Caco-2 (cell line): ENCODE results near the gene NUDCD3. TPM values are rescaled to one million over a fixed set of nuclear protein-coding genes. Genes with fewer than 3 reads are reported as not detected.

Source experiments
- BruUV-seq: library from RNA; stranded (reverse); fragments of 400-500 nt; replicated peaks from 2 replicates; lab custom pipeline; 2021; lab: Mats Ljungman, UMichigan
- CTCF ChIA-PET: fragments of 300-600 bp; sonication (Branson Sonifier 250); formaldehyde crosslinking; loops from one replicate; lab custom pipeline; 2022; ENCODE audit warnings: antibody characterized with exemption; lab: Charles Lee
- POLR2A ChIA-PET: fragments of 300-600 bp; sonication (Branson Sonifier 250); formaldehyde crosslinking; loops from one replicate; lab custom pipeline; 2022; ENCODE audit warnings: antibody characterized with exemption; lab: Charles Lee
- DNase-seq, 2 experiments: peaks; one replicate each; pipeline versions ENCODE4 v3.0.0 to v3.0.0-alpha.2; 2020 to 2022
- H3K27me3 ChIP-seq: replicated peaks from 2 replicates; pipeline ENCODE4 v1.6.0; 2011; ENCODE audit warnings: low read length; ENCODE audit not compliant: control insufficient read depth, insufficient read depth
- H3K36me3 ChIP-seq: 2 replicates; pipeline ENCODE4 v1.5.1; 2011; ENCODE audit warnings: low read length; ENCODE audit not compliant: control insufficient read depth, insufficient read depth
- H3K4me1 ChIP-seq: fragments of 250-450 bp; sonication (Bioruptor Pico); 2 replicates; pipeline ENCODE4 v1.5.1; 2020; ENCODE audit warnings: mild to moderate bottlenecking
- H3K4me3 ChIP-seq: 2 replicates; pipeline ENCODE4 v1.5.1; 2011; ENCODE audit warnings: low read depth, mild to moderate bottlenecking, control low read depth, low read length
- H3K9me3 ChIP-seq: fragments of 250-450 bp; sonication (Bioruptor Pico); 2 replicates; pipeline ENCODE4 v1.5.1; 2020; ENCODE audit warnings: mild to moderate bottlenecking, moderate library complexity
- H3K27ac Mint-ChIP-seq: one replicate; pipeline ENCODE4 v1.8.0; 2022; ENCODE audit warnings: mixed read lengths; ENCODE audit not compliant: unreplicated experiment
- H3K27me3 Mint-ChIP-seq: one replicate; pipeline ENCODE4 v1.8.0; 2022; ENCODE audit warnings: mixed read lengths; ENCODE audit not compliant: insufficient read depth, unreplicated experiment
- H3K36me3 Mint-ChIP-seq: one replicate; pipeline ENCODE4 v1.8.0; 2022; ENCODE audit warnings: mild to moderate bottlenecking, mixed read lengths; ENCODE audit not compliant: insufficient read depth, unreplicated experiment
- H3K4me1 Mint-ChIP-seq: one replicate; pipeline ENCODE4 v1.8.0; 2022; ENCODE audit warnings: low read depth, mixed read lengths; ENCODE audit not compliant: unreplicated experiment
- H3K4me3 Mint-ChIP-seq: one replicate; pipeline ENCODE4 v1.8.0; 2022; ENCODE audit warnings: mild to moderate bottlenecking, moderate library complexity, mixed read lengths; ENCODE audit not compliant: unreplicated experiment
- H3K9me3 Mint-ChIP-seq: one replicate; pipeline ENCODE4 v1.8.0; 2022; ENCODE audit warnings: mixed read lengths; ENCODE audit not compliant: unreplicated experiment
- CTCF ChIP-seq, 2 experiments: fragments of 200-600 bp in 1 of 2; IDR thresholded peaks; 1 replicate in 1 of 2; 2 replicates in 1 of 2; pipeline versions ENCODE4 v1.5.1 to v1.8.0; 2011 to 2022; ENCODE audit warnings: antibody characterized with exemption in 1 of 2, control low read depth in 1 of 2, inconsistent platforms in 1 of 2, low read depth in 1 of 2, low read length in 1 of 2, mild to moderate bottlenecking in 1 of 2, moderate library complexity in 1 of 2; ENCODE audit not compliant: insufficient read depth in 1 of 2, severe bottlenecking in 1 of 2, unreplicated experiment in 1 of 2
- intact Hi-C: fragments of 100-400 bp; cut with micrococcal nuclease; formaldehyde crosslinking; loops from one replicate; pipeline ENCODE4 v1.10.0; 2022; ENCODE audit not compliant: unreplicated experiment
- total RNA-seq: library from RNA; stranded (reverse); gene quantifications from 2 replicates; pipeline ENCODE4 v1.2.3, GENCODE V29; 2022

NUDCD3 gene
- total RNA-seq, 1 experiment from 2014 or later, result 116 TPM

- H3K4me3 Mint-ChIP-seq, result no peak overlapping the region
- Histone ChIP-seq H3K9me3 (no peaks in the 10 kb centered on the region), H3K4me3 (no peak overlapping the region), H3K27me3 (no peaks in the 10 kb centered on the region), H3K4me1 (no peaks in the 10 kb centered on the region), H3K36me3 (no peaks in the 10 kb centered on the region)
- H3K27me3 Mint-ChIP-seq, result peaks cover 6% of the 10 kb centered on the region
- H3K9me3 Mint-ChIP-seq, result no peaks in the 10 kb centered on the region
- H3K36me3 Mint-ChIP-seq, result peaks cover 20% of the 10 kb centered on the region
- no peak for TF ChIP-seq CTCF (IDR thresholded peaks at IDR 0.05; ENCODE audit: insufficient read depth in 1 of 2, low read depth in 1 of 2, low read length in 1 of 2, severe bottlenecking in 1 of 2, unreplicated experiment in 1 of 2)
- BruUV-seq, result no TSS peak
- DNase-seq, result no peak
- intact Hi-C loops, result no loop called here
- no peak overlapping the region for H3K27ac Mint-ChIP-seq
- ChIA-PET POLR2A (no interaction called here), CTCF (no interaction called here)
- H3K4me1 Mint-ChIP-seq, result no peaks in the 10 kb centered on the region
These were observed 110.9 kb downstream of the NUDCD3 start for GRCh38 chr7:44379366-44380188.

DNA sequence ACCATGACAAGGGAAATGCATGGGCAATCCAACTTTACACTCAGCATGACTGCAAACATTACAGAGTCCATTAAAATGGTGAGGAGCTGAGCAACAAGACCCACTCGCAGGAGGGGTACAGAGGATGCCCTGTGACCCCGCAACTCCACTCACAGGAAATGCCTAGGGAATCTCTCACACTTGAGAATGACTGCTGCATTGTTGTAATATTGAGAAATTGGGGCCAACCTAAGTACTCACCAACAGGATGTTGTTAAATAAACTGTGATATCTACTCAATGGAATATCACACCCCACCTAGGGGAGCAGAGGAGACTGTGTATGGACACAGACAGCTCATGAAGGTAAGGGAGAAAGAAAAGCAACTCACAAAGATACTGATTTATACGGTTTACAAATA is 111.7 kb downstream of the NUDCD3 start:
- ChIA-PET POLR2A (no interaction called here), CTCF (no interaction called here)
- H3K9me3 ChIP-seq, result no peaks in the 10 kb centered on the region
- Mint-ChIP-seq H3K36me3 (peaks cover 14% of the 10 kb centered on the region), H3K4me1 (no peaks in the 10 kb centered on the region), H3K27me3 (peaks cover 6% of the 10 kb centered on the region), H3K27ac (no peak overlapping the region), H3K4me3 (no peak overlapping the region), H3K9me3 (no peaks in the 10 kb centered on the region)
- DNase-seq, result no peak
- no TSS peak for BruUV-seq
- H3K4me1 ChIP-seq, result no peaks in the 10 kb centered on the region
- TF ChIP-seq CTCF (IDR thresholded peaks at IDR 0.05; ENCODE audit: insufficient read depth in 1 of 2, low read depth in 1 of 2, low read length in 1 of 2, severe bottlenecking in 1 of 2, unreplicated experiment in 1 of 2), result no peak
- intact Hi-C loops, result no loop called here
- H3K36me3 ChIP-seq, result no peaks in the 10 kb centered on the region
- H3K4me3 ChIP-seq, result no peak overlapping the region
- no peaks in the 10 kb centered on the region for H3K27me3 ChIP-seq

DNA sequence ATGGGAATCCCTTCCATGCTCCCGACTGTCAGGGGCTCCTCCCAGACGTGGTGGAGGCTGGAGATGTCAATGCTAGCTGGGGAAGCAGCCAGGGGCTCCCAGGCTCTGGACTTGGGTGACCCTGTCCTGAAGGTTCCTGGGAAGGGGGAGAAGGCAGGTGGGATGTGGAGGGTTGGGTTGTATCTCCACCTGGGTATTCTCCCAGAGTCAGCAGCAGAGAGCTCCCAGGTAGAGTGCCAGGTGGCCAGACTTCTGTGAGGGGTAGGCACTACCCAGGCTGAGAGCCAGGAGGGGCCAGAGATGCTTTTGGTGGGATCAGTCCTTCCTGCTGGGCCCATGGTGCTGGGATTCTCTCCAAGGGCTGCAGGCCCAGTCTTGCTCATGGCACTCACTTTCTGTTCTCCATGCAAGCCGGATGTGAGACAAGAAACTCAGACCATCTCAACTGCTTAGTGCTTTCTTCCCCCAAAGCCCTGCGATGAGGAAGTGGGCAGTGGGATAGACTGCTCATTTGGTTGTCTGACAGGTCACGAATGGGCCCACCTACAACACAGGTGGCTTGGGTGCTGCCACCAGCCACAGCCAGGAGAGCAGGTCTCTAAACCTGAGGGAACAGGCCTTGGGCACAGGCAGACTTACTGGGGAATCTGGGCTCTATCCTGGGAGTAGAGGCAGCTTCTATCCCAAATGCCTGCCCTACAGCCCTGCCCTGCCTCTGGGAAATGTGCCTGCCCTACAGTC is 112.6 kb downstream of the NUDCD3 start:
- BruUV-seq, result no TSS peak
- POLR2A ChIA-PET, result no interaction called here
- Mint-ChIP-seq H3K4me1 (no peaks in the 10 kb centered on the region), H3K27me3 (peaks cover 6% of the 10 kb centered on the region), H3K9me3 (no peaks in the 10 kb centered on the region), H3K36me3 (peaks cover 13% of the 10 kb centered on the region), H3K27ac (no peak overlapping the region), H3K4me3 (no peak overlapping the region)
- CTCF ChIA-PET, result interaction anchor here (0.9 kb wide), 1 partner anchor 758 kb away, joined by 6 read pairs; no protein-coding TSS in a partner anchor
- Histone ChIP-seq H3K36me3 (no peaks in the 10 kb centered on the region), H3K4me3 (no peak overlapping the region), H3K27me3 (no peaks in the 10 kb centered on the region), H3K9me3 (no peaks in the 10 kb centered on the region), H3K4me1 (no peaks in the 10 kb centered on the region)
- intact Hi-C loops, result no loop called here
- DNase-seq, result no peak
- TF ChIP-seq CTCF (IDR thresholded peaks at IDR 0.05; ENCODE audit: insufficient read depth in 1 of 2, low read depth in 1 of 2, low read length in 1 of 2, severe bottlenecking in 1 of 2, unreplicated experiment in 1 of 2), result no peak
